ENCODE results near the gene TSR1. TPM values are rescaled to one million over a fixed set of nuclear protein-coding genes. Genes with fewer than 3 reads are reported as not detected.

Gene TSR1
- total and polyA plus RNA-seq, 10 donors = 8.2 to 30.4 (median 19.6) TPM

DNA sequence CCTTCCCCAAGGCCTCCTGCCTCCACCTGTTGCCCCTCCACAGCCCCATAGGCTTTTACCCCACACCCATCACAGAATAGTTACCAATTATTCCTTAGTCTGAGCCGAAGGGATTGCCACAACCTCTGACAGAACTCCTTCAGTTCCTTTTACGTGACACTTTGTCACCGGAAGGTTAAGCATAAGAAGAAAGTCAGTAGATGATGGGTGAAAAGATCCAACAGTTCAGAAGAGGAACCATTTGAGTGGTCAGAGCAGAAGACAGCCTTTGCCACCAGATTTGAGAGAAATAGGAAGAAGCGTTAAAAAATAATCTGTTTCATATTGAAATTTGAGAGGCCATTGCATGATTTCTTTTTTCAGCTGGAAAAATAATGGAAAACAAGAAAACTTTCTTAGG, 31.3 kb downstream of the TSR1 start:
- DNase-seq = no peak
- peaks cover 16 to 50% (median 33%) of the 10 kb centered on the region in 6 donors for H3K4me1 ChIP-seq
- intact Hi-C loops (cut with DNase I; ENCODE audit: low total_unique reads) = no loop called here

DNA sequence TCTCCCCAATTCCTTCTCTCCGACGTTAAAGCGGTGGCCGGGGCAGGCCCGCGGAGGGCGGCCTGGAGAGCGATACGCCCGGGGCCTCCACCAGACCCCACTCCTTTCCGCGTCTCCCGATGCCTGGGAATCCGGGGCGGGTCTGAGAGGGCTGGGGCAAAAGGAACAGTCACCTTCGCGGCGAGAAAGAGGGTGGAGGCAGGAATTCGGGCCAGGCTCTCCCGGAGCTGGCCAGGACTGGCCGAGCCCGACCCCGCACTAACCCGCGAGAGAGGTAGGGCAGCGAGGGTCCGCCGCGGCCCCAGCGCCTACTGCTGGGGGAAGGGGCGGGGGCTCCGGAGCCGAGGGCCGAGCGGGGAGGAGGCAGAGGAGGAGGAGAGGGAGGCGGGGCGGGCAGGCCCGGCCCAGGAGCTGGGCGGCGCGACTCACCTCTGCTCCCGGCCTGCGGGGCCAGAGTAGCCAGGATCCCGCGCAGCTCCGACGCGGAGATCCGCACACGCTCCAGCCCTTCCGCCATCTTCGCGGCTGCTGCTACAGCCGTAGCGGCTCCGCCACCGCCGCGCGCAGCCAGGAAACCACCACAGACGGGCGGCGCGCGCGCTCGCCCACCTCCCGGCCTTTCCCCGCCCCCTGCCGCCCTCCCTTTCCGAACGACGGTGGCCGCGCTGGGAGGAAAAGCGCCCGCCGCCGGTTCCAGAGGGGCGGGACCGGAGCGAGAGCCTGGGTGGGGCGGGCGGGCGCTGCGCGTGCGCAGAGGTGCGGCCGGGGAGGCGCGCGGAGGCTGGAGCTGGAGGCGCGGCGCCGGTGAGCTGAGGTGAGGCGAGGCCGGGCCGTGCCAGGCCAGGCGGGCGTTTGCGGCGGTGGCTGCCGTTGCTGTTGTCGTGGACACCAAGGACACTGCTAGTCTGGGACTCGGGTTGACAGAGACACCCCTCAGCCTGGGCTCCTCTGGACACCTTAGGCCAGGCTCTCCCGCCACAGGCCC, 32.8 kb downstream of the TSR1 start, which contains the start of the genes SMG6 and SRR:
Gene SMG6, minus strand, starts transcription at position 582 of the 985 bp plus-strand sequence. Its CDS starts 65 bp downstream, at position 517.
Gene SRR, plus strand, starts transcription at position 747 of the 985 bp plus-strand sequence. CDS start 11,611 bp downstream, outside the sequence.
- Histone ChIP-seq H3K4me1 (peaks cover 16 to 64% (median 36%) of the 10 kb centered on the region in 6 donors), H3K4me3 (peak within 1 kb of the TSS; percentile 65 to 94 (median 90)), H3K27ac (peak within 1 kb of the TSS; percentile 84 to 95 (median 92)), H3K27me3 (replicated peaks in 1 of 7) (no peaks in the 10 kb centered on the region), H3K36me3 (peaks cover 0 to 22% (median 19%) of the 10 kb centered on the region in 6 donors), H3K9me3 (no peaks in the 10 kb centered on the region)
- WGBS, 5 donors = 0 to 1% (median 1%) methylated on average over 28 to 108 of the region's 108 CpGs
- TF ChIP-seq POLR2AphosphoS5 (IDR thresholded peaks at IDR 0.05) = peak; percentile 81 to 91 (median 86)
- peak in 1 of 3 donors; percentile 12 for TF ChIP-seq POLR2A (IDR thresholded peaks at IDR 0.05)
- peak in 3 of 11 experiments; percentile 11 to 27 (median 13) for TF ChIP-seq CTCF (IDR thresholded peaks at IDR 0.05 in 8 of 11, conservative IDR thresholded peaks at IDR 0.05 in 3 of 11)
- intact Hi-C loops (cut with DNase I; ENCODE audit: low total_unique reads) = no loop called here
- peak; percentile 98 for DNase-seq

More for the DNA sequence above, 31.3 kb downstream of the TSR1 start:
- TF ChIP-seq POLR2AphosphoS5 (IDR thresholded peaks at IDR 0.05) (no peak), POLR2A (IDR thresholded peaks at IDR 0.05) (no peak)
- WGBS, 5 donors = 70 to 82% (median 72%) methylated on average over 4 of the region's 4 CpGs
- Histone ChIP-seq H3K9me3 (no peaks in the 10 kb centered on the region), H3K27ac (no peak overlapping the region), H3K27me3 (replicated peaks in 1 of 7) (no peaks in the 10 kb centered on the region), H3K4me3 (no peak overlapping the region), H3K36me3 (peaks cover 0 to 7% (median 4%) of the 10 kb centered on the region in 6 donors)

DNA sequence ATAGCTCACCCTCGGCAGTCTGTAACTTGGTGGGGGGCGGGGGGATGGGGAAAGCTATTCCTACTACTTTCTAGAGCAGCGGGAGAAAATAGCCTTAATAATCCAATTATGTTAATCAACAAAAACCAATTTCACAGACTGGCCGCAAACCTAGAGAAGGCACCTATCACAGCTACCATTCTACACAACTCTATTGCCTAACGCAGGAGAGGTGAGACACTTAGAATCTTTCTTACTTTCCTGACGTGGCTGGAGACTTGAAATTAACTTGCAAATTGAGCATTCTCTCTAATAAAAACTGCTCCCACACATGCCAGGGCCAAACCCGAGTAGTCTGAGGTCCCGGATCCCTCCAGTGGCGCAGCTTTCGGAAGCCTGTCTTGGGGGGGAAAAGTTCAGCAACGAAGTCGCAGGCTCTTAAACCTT, 33.5 kb downstream of the TSR1 start:
- WGBS, 5 donors = 3 to 5% (median 4%) methylated on average over 12 of the region's 12 CpGs
- peaks cover 0 to 29% (median 22%) of the 10 kb centered on the region in 6 donors for H3K36me3 ChIP-seq
- intact Hi-C loops (cut with DNase I; ENCODE audit: low total_unique reads) = no loop called here
- H3K4me1 ChIP-seq = peaks cover 16 to 71% (median 41%) of the 10 kb centered on the region in 6 donors
- H3K27ac ChIP-seq = peak overlapping the region; percentile 84 to 95 (median 92)
- TF ChIP-seq POLR2A (IDR thresholded peaks at IDR 0.05) (no peak), POLR2AphosphoS5 (IDR thresholded peaks at IDR 0.05) (no peak), CTCF (IDR thresholded peaks at IDR 0.05 in 8 of 11, conservative IDR thresholded peaks at IDR 0.05 in 3 of 11) (no peak)
- H3K9me3 ChIP-seq = no peaks in the 10 kb centered on the region
- peak overlapping the region; percentile 65 to 94 (median 90) for H3K4me3 ChIP-seq
- H3K27me3 ChIP-seq (replicated peaks in 1 of 7) = no peaks in the 10 kb centered on the region
- DNase-seq = no peak

- Histone ChIP-seq H3K9me3 (no peaks in the 10 kb centered on the region), H3K27ac (no peak overlapping the region), H3K4me1 (peaks cover 11 to 79% (median 40%) of the 10 kb centered on the region in 6 donors), H3K36me3 (peaks cover 0 to 59% (median 49%) of the 10 kb centered on the region in 6 donors), H3K27me3 (replicated peaks in 1 of 7) (no peaks in the 10 kb centered on the region), H3K4me3 (no peak overlapping the region)
- TF ChIP-seq POLR2A (IDR thresholded peaks at IDR 0.05) (no peak), POLR2AphosphoS5 (IDR thresholded peaks at IDR 0.05) (peak in 1 of 3 donors; percentile 31)
- intact Hi-C loops (cut with DNase I; ENCODE audit: low total_unique reads) = no loop called here
- no peak for DNase-seq
- 78 to 93% (median 89%) methylated on average over 22 of the region's 22 CpGs for WGBS, 5 donors
Measured at GRCh38 chr17:2299756-2300155, 36.5 kb downstream of the TSR1 start.

Measured in spleen (tissue), 11 donors.